Measurements from ENCODE around the gene TMC2.

Gene TMC2

DNA sequence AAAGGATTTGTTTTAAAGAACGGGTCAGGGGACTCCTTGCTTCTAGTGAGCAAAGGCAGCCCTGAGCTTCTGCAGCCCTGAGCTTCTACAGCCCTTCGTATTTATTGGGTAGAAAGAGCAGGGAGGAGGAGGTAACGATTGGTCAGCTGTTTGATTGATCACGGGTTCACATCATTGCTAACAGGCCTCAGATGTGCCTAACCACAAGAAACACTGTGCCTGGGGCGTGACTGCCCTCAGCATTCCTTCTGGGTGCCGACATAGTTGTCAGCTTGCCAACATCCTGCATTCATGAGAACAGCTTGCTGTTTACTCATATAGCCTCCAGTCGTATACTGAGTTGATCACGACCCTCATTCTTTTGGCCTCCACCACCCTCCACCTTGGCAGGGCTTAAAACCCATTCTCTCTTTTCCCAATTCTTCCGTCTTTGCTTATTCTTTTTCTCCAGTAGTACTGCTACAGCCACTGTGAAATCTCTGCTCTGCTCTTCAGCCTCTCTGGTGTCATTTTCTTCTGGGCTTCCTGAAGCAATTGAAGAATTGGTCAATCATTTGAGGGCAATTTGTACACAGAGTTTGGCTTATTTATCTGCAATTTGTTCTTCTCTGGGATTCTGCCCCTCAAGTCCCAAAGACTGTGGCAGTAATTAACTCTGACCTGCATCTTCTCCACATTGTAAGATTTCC is 90.6 kb downstream of the TMC2 start:
- DNase-seq: no peak

DNA sequence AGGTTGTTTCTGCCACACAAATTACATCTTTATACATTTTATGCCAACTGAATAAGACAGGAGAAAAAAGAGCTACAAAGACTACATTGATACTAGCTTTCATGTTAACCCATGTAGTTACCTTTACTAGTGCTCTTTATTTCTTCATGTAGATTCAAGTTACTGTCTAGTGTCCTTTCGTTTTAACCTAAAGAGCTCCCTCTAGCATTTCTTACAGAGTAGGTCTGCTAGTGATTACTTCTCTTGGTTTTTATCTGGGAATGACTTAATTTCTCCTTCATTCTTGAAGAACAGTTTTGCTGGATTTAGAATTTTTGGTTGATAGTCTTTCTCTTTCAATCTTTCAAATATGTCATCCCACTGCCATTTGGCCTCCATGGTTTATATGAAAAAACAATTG is 94.9 kb downstream of the TMC2 start:
- DNase-seq: no peak

DNA sequence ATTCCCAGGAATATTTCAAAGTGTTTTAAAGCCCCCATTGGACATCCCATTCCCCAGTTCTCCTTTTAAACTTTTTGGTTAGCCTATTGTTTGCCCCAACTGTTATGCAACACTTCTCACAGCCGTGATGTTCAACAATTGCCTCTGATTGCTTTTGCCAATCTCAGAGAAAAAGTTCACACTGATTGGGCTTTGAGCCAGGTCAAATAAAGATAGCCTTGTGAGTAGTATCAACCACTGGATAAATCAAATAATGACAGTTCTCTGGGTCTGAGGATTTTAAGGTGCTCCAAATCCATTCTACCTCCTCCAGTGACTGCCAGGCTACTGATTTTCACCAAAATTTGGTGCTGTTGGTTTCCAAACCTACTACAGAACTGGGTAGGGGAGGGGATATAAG is 97.0 kb downstream of the TMC2 start:
- no peak for DNase-seq

DNA sequence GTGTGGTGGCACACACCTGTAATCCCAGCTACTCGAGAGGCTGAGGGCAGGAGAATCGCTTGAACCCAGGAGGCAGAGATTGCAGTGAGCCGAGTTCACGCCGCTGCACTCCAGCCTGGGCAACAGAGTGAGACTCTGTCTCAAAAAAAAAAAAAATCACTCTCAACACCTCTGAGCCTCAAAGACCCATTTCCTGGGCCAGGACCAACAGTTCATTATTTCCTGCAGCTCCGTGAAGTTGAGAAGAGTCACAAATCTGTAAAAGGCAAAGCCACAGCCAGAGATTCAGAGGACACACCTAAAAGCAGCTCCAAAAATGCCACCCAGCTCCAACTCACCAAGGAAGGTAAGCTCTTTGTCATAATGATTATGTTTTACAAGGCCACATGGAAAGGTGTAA is 100.9 kb downstream of the TMC2 start:
- DNase-seq: no peak

DNA sequence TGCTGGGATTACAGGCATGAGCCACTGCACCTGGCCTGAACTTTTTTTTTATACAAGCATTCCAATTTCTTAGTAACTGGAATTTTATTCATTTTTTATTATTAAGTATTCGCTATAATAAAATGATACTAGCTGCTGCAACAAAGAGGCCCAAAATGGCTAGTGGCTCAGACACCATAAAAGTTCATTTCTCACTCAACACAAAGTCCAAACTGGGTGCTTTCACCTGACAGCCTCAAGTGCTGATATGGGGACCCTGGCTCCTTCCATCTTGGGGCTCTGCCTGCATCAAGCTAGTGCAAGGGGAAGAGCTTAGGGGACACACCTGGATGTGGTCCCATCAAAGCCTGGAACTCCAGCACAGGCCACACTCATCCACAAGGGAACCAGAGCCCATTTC is 103.9 kb downstream of the TMC2 start:
- DNase-seq: no peak

DNA sequence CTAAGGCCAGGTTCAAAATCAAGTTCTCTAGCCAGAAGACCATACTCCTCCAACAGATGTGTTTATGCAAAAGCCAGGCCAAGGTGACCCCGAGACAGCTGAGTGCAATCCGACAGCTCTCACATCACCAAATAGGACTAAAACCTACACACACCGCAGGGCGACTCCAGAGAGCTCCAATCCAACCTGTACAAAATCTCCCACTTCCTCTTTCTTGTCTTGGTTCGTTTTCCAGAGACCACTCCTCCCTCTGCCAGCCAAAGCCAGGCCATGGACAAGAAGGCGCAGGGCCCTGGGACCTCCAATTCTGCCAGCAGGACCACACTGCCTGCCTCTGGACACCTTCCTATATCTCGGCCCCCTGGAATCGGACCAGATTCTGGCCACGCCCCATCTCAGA is 104.5 kb downstream of the TMC2 start:
- DNase-seq: no peak

DNA sequence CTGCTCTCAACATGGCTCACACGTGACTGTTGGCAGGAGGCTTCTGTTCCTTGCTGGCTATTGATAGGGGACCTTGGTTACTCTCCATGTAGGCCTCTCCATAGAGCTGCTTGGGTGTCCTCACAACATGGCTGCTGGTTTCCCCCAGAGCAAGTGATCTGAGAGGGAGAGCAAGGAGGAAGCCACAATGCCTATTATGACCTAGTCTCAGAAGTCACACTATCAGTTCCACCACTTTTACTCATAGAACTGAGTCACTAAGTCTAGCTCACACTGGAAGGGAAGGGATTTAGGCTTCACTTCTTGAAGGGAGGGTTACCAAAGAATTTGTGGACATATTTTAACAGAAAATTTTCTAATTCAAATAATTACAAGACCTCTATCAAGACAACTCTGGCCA is 107.3 kb downstream of the TMC2 start:
- no peak for DNase-seq

DNA sequence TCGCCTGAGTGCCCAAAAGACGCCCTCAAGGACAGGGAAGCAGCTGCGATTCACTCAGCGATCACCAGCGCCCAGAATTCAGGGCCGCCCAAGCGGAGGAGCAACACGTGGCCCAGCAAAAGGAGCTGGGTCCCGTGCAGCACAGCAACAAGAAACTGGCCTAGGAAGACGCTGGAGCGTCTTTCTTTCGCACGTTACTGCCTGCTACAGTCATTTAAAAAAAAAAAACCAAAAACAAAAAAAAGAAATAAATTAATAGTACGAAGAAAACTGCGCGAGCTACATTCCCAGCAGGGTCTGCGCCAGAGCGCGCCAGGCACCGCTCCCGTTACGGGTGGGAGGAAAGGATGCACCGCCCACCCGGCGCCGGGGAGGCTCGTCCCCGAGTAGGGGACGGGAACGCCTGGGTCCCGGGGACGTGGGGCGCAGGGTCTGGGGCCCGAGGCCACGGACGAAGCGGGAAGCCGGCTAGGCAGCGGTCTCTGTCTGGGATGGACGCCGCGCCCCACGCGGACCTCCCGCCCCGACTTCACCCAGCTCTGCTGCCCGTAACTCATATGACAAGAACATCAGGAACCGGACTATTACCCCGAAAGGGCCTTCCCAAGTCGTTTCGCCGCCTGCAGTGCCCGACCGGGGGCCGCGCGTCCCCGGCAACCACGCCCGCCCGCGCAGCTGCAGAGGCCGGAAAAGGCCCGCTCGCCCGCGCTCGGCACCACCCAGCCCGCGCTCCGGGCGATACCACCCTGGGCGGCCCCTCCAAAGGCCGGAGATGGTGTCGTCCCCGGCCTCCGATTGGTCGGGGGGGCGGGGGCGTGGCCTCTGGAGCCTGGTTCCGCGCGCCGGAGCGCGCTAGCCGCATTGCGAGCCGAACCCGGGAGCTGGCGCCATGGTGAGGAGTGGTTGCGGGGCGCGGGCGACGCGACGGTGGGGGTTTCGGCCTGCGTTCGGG is 115.7 kb downstream of the TMC2 start, which contains the start of gene NOP56:
Gene NOP56 (plus strand): TSS at position 861 of the 952 bp plus-strand sequence. CDS start 29 bp downstream, at position 890.
- peak; percentile 57 for DNase-seq

DNA sequence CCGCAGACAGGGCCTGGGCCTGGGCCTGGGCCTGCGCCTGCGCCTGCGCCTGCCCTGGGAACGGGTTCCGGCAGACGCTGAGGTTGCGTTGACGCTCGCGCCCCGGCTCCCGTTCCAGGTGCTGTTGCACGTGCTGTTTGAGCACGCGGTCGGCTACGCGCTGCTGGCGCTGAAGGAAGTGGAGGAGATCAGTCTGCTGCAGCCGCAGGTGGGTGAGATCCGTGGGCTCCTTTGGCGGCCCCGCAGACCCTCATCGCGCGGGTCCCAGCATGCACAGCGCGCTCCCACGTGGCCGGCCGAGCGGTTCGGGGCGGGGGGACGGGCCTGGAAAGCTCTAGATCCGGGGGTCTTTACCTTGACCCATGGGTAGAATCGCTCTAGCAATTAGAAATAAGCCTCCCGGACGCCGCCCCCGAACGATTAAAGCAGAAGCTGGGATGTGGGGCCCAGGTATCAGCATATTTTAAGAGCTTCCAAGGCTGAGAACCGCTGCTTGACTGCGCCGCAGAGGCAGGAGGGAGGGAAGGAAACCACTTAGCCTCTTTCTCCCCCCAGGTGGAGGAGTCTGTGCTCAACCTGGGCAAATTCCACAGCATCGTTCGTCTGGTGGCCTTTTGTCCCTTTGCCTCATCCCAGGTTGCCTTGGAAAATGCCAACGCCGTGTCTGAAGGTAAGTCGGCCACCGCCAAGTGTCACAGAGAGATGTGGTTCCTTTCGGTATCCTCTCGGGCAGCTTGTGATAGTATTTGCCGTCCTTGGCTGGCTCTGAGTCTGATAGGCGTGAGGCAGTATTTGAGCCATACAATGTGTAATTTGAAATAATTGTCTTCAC is 116.6 kb downstream of the TMC2 start:
- no peak for DNase-seq

DNA sequence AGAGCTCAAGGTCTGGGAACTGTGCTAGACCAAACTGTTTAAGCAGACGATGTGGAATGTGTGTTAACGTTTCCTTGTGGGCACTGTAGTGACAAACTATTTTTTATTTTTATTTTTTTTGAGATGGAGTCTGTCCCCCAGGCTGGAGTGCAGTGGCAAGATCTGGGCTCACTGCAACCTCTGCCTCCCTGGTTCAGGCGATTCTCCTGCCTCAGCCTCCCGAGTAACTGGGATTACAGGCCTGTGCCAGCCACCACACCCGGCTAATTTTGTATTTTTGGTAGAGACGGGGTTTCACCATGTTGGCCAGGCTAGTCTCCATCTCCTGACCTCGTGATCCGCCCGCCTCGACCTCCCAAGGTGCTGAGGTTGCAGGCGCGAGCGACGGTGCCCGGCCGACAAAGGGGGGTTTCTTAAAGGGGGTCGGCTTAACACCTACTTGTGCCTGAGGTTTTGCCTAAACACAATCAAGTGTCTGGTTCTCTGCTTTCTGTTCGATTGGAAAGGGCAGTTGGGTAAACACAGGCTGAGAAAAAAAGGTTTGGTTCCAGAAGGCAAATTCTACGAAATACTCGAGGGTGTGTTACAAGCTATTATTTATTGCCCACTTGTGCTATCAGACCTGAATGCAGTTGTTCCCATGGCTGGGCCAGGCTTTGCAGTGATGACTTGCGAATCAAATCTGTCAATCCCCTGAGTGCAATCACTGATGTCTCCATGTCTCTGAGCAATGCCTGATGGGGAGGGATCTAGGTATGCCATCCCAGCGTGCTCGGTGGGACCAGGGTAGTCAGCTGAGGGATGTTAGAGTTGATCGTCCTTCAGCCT is 117.4 kb downstream of the TMC2 start:
- no peak for DNase-seq

DNA sequence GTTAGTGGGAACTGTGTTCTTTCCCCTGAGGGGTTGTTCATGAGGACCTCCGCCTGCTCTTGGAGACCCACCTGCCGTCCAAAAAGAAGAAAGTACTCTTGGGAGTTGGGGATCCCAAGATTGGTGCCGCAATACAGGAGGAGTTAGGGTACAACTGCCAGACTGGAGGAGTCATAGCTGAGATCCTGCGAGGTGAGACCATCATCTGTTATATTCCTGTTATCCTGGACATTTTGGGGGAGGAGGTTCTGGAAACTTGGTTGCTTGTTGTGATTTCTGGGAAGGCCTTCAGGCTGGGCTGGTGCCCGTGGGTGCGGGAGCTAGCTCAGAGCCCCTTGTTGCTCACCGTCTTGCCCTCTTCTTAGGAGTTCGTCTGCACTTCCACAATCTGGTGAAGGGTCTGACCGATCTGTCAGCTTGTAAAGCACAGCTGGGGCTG is 118.0 kb downstream of the TMC2 start:
- no peak for DNase-seq

DNA sequence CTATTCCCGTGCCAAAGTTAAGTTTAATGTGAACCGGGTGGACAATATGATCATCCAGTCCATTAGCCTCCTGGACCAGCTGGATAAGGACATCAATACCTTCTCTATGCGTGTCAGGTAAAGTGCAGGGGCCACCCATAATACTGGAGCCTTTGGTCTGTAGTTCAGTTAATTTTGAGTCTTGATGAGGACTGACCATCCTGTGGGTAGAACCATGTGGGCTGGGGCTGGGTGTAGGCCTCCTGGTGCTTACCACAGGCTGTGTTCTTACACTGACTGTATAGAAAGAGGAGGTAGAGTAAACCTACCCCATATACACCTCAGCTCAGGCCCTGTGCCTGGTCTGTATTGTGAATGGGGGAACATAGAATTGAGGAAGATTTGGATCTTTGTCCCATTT is 118.5 kb downstream of the TMC2 start:
- DNase-seq: no peak

DNA sequence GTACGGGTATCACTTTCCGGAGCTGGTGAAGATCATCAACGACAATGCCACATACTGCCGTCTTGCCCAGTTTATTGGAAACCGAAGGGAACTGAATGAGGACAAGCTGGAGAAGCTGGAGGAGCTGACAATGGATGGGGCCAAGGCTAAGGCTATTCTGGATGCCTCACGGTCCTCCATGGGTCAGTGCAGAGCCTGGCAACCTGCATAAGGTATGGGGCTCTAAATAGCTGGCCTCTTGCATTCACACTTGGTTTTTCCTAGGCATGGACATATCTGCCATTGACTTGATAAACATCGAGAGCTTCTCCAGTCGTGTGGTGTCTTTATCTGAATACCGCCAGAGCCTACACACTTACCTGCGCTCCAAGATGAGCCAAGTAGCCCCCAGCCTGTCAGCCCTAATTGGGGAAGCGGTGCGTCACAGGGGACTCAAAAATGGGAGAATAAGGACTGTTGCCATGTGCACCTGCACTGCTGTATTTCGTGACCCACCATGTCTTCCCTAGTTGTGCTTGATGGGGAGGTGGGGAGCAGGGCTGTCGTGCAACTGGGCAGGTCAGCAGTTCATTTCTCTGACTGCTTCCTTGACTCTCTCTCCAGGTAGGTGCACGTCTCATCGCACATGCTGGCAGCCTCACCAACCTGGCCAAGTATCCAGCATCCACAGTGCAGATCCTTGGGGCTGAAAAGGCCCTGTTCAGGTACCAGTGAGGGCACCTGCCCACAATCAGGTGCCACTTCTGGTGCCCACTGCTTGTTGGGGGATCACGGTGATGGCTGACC is 119.2 kb downstream of the TMC2 start:
- no peak for DNase-seq

DNA sequence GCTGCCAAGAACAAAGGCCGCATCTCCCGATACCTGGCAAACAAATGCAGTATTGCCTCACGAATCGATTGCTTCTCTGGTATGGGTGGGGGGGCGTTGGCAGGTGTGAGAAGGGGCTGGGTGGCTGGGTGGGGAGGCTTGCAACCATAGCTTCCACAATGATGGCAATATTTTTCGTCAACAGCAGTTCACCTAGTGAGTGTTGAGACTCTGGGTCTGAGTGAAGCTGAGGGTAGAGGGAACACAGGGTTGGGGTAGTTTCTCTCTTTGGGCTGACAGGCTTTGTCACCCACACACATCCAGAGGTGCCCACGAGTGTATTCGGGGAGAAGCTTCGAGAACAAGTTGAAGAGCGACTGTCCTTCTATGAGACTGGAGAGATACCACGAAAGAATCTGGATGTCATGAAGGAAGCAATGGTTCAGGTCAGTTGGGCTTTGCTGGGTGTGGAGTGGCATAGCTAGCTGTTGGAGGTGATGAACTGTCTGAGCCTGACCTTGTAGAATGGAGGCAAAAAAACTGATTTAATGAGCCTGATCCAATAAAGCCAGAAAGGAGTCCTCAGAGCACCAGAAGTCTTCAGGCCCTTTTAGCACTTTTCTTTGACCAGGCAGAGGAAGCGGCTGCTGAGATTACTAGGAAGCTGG is 120.2 kb downstream of the TMC2 start:
- DNase-seq: no peak

DNA sequence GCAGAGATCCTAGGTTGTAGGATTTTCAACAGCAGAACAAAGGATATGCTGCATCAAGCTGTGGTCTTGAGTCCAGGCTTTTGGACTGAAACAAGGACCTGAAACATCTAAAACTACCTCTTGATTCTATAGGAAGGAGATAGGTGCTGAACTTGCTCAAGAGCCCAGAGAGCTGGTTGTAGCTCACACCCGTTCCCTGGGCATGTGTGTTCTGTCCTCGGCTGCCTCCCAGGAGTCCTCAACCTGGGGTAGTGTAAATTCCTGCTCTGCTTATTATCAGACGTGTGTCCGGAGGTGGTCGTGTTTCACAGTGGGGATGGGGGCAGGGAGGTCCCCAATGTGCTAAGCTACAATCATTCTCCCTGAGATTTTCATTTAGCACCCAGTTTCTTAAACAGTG is 120.9 kb downstream of the TMC2 start:
- no peak for DNase-seq

DNA sequence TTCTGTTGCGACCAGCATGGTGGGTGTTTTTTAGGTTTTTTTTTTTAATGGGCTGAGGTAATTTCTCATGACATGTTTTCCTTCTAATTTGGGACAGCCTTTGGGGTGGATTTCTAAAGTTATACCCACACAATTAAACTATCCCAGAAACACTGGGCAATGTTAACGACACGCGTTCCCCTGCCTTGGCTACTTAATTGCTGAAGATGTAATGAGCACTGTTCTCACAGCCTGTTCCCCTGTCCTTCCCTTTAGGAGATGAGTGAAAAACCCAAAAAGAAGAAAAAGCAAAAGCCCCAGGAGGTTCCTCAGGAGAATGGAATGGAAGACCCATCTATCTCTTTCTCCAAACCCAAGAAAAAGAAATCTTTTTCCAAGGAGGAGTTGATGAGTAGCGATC is 121.3 kb downstream of the TMC2 start:
- no peak for DNase-seq

DNA sequence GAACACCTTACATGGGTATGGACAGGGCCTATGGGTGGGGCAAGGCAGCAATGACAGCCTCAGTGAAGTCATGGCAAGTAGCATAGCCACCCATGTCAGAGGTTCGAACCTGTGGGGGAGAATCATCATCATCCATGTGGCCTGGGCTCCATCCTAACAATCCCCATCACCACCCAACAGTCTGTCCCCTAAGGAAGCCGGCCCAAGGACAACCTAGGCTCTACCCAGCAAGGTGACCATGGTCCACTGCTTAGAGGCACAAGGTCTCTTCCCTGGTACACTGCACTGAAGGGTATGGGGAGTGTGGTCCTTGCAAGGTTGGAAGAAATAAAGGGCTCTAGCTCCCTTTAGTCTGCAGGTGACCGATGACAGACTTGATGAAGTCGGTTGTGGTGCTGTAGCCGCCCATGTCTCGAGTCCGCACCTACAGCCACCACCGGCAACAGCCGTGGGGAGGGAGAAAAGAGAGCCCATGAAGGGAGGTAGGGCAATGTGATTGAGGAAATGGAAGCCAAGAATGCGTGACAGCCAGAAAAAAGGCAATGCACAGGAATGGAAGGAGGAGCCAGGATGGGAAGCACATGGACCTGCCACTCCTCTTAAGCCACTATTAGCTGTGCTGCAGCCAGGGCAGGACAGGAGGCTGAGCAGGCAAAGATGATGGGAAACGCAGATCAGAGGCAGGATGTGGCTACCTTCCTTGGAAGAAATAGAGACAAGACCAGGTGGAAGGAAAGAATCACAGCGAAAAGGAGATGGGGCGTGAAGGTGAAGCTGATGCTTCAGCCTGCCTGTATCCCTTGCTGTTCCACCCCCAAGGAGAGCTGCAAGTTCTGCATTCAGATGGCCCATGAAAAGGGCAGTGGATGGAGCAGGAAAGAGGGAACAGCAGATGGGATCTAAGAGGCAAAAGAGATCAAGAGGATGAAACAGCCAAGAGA is 122.3 kb downstream of the TMC2 start:
- no peak for DNase-seq

DNA sequence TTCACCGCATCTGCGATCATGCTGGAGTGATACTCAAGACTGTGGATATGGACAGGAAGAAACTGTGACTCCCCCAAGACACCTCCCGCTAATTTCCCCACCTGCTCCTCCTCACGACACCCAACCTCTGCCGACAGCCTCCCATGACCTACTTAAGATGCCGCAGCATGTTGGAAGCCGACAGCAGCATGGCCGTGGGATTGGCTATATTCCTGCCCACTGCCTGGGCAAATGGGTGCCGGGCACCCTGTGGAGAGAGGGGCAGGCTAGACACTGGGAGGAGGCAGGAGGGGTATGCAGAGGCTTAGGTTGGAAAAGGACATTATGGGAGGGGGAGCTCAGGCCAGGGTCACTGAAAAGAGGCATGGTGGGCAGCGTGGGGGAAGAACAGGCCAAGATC is 123.2 kb downstream of the TMC2 start:
- no peak for DNase-seq

DNA sequence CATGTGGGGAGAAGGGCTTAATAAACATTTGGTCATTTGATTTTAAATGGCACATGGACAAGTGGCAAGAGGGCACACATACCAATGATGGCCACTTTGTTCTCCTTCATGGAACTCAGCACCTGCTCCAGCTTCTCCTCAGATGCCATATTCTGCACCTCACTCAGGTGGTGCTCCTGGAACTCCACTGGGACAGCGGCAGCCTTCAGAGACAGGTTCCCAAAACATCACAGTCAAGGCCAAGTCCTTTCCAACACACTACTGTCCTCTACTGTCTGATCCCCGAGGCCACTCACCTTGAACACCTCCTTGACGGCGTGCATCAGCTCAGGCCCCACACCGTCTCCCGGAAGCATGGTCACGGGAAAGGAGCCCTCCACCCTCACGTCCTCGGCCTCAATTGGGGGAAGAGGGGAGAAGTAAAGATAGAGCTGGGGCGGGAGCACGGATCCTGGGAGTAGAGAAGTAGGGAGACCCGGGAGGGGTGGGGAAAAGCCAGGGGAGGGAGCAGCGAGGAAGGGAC is 127.1 kb downstream of the TMC2 start:
- DNase-seq: no peak
